Right lung (tissue), 5 donors: ENCODE measurements around the gene GRB14. TPM values are rescaled to one million over a fixed set of nuclear protein-coding genes. Genes with fewer than 3 reads are reported as not detected.
"Not testable (repeated sequence)": the region's sequence is repeated elsewhere in the genome, so short reads cannot be mapped to it uniquely, and the experiment has no call there.

ENCODE experiments used
- DNase-seq, 2 donors: peaks; one replicate each; pipeline ENCODE4 v3.0.0-alpha.2; 2013
- polyA plus RNA-seq, 5 donors: library from polyadenylated mRNA; unstranded; fragments of 120-200 nt; gene quantifications; one replicate each; pipeline versions ENCODE4 v1.2.1 to v1.2.3, GENCODE V29; 2013; ENCODE audit warnings: inconsistent platforms in 1 of 5, low replicate concordance in 1 of 5; ENCODE audit not compliant: insufficient read length in 5 of 5, insufficient read depth in 1 of 5

GRB14 gene
- polyA plus RNA-seq, 5 donors: 44.7 to 77.4 (median 66.2) TPM

DNA sequence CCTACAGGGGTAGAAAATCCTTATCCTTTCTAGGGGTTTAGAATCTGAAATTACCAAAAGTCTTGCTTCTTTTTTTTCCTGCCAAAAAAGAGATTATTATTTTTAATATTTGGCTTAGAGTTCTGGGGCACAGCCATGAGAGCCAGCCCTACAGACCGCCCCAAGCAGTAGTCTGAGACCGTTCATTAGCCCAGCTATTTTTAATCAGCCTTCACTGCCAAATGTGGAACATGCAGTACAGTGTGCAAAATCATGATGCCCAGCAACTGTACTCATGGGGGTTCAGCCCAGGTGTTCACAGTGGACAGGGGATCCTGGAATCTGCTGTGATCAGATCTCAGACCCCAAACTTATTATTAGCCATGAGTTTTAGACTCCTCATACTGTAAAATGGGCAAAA is 60.4 kb downstream of the GRB14 start:
- no peak for DNase-seq

DNA sequence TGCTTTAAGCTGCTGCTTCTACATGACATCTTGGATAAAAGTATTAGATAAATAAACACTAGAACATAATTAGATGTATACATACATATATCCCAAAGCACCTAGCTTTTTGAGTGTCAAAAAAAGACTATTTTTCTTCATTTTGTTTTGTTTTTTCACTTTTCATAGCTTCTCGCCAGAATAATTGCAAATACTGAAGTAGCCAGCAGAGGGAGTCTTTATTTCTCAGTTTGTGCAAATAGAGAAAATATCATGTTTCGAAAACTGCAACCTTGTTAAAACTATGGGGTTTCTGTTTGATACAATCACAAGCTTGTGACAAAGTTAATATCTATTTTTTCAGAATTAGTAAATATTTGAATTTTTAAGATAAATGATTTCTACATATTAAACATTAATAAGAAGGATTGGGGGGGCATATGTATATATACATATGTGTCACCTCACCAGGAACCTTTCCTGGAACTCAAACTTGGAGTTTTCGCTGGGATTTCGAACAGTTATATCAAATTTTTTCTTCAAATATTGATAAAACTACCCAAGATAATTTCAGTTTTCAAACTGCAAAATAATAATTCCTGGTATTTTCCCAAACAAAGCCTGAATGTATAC is 61.0 kb downstream of the GRB14 start:
- no peak for DNase-seq

DNA sequence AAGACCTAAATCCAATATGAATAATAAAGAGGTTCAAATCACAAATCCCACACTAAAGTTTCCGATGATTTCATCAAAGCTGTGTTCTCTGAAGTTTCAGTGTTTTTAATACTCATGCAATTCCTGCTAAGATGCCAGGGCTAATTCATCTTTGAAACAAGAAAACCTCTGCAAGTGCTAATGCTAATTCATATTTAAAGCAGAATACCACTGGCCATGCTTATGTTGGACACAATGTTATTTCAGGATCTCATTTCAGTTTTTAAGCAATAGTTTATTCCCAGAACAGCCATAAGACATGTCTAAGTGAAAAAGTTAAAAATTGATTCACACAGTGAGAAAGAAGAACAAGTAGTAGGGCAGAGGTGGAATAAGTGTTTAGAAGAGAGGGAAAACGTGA is 62.8 kb downstream of the GRB14 start:
- no peak for DNase-seq

GRCh38 chr2:164554487-164554886 is 66.8 kb downstream of the GRB14 start:
- DNase-seq: no peak

- no peak for DNase-seq
Measured at GRCh38 chr2:164551519-164551918, 69.8 kb downstream of the GRB14 start.

GRCh38 chr2:164549705-164550104 is 71.6 kb downstream of the GRB14 start:
- not testable (repeated sequence) for DNase-seq

DNA sequence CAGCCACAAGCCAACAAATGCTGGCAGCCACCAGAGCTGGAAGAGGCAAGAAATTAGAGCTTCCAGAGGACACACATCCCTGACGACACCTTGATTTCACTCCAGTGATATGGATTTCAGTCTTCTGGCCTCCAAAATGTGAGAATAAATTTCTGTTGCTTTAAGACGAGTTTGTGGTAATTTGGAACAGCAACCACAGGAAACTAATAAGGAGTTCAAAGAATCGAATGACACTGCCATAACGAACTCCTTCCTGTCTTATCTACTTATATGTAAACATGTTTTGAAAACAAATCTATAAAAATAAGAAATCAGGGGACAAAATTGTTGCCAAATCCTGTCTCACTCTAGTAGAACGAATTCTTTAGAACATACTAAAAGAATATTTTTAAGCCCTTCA is 75.8 kb downstream of the GRB14 start:
- DNase-seq: no peak

DNA sequence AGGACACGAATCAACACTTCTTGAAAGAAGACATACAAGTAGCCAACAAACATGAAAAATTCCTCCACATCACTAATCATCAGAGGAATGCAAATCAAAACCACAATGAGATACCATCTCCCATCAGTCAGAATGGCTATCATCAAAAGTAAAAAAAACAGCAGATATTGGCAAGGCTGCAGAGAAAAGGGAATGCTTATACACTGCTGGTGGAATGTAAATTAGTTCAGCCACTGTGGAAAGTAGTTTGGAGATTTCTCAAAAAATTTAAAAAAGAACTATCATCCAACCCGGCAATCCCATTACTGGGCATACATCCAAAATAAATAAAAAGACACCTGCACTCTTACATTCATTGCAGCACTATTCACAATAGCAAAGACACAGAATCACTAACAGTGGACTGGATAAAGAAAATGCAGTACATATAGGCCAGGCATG is 78.7 kb downstream of the GRB14 start:
- DNase-seq: no peak

DNA sequence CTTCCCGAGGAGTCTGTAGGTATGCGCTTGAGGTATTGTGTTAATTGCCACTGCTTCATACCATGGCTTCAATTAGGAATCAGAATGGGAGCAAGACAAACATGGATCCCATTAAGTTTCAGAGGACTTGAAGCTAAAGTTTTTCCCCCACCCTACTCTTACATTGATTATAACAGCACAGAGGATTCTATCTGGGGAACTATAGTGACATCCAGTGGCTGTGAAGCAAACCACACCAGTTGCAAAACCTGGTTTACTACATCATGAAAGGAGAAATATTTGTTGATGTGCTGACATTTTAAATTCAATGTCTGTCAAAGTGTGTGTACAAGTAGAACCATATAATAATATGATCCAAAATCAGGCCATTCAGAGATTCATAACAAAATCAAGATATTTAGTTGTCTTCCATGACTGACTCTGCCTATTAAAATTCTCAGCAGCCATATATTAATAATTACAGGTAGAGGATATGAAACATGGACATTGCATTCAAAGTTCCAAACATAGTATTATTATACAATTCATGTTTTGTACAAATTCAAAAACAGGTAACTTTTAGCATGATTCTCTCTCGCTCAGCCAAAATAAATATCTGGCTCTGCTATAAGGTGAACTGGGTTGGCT is 82.9 kb downstream of the GRB14 start:
- no peak for DNase-seq

DNA sequence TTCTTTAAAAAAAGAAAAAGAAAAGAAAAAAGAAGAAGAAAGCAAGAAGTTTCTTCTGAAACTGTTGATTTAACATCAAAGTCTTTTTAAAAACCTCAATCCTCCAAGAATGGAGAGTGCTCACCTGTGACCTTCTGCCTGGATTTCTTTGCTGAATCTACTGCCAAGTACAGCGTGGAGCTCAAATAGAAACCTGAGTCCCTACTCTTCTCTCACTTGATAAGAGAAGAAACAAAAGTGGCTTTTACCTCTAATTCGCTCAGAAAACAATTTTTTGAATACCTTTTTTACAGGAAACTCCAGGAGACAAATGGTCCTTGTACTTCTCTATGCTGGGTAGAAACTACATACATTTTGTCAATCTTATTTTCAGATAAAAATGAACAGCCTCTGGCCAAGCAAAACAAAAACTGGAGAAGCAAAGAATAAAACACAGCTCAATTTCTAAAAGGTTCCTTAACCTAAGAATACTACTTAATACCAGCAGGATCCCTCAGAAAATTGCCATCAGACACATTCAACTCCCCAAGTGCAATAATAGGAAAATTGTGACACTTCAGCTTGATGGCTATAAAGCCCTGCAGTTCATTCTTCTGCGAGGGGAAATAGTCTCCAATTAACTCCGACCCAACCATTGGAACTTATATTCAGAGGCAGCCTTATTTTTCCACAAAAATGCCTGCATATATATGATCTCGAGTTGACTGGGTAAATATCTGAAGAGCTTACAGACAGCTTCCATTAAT is 85.8 kb downstream of the GRB14 start:
- no peak for DNase-seq

- DNase-seq: no peak
Measured at GRCh38 chr2:164530464-164530863, 90.8 kb downstream of the GRB14 start.

DNA sequence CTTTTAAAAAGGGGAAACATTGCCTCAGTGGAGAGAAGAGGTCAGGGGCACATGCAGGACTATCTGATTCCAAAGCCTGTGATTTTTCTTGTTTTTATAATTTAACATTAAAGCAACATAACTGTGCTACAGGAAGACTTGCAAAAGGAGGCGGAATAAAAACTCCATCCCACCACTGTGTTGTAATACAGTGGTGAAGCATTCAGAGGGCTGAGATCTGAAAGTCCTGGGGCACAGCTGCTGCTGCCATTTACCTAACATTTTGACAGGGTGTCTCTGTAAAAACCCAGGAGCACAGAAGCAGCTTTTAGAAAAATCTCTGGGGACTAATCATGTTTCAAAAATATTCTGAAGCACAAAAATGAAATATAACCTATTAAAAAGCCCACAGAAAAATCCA is 97.6 kb downstream of the GRB14 start:
- no peak for DNase-seq

DNA sequence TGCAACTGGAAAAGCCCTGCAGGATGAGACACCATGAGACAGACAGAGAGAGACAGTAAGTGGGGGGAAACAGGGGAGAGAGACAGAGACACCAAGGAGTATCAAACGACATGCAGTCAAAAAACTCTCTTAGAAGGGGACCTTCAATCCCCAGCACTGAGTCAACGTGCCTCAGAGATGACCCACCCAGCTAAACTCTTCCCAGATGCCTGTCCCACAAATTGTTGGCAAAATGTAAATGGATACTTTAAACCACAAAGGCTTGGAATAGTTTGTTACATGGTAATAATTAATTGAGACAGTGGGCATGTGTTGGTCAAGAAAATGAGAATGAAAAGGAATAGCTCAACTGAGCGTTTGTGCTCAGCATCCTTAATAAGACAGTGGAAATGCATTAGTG is 98.3 kb downstream of the GRB14 start:
- DNase-seq: no peak

GRCh38 chr2:164522561-164522981 is 98.7 kb downstream of the GRB14 start:
- no peak for DNase-seq

DNA sequence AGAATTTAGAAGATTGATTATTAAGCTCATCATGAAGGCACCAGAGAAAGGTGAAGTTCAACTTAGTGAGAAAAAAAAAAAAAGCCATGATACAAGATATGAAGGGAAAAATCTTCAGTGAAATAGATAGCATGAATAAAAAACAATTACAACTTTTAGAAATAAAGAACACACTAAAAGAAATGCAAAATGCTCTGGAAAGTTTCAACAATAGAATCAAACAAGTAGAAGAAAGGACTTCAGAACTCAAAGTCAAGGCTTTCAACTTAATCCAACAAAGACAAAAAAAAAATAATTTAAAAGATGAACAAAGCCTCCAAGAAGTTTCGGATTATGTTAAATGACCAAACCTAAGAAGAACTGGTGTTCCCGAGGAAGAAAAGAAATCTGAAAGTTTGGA is 105.5 kb downstream of the GRB14 start:
- no peak for DNase-seq

DNA sequence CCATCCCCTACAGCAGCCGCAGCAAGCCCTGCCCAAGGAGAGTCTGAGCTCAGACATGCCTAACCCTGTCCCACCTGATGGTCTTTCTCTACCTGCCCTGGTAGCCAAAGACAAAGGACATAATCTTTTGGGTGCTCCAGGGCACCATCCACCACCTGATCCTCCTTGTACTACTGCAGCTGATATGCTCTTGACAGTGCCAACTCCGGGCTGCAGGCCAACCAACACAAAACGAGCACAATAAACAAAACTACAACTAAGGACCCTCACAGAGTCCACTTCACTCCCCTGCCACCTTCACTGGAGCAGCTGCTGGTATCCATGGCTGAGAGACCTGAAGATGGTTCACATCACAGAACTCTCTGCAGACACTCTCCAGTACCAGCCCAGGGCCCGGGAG is 106.3 kb downstream of the GRB14 start:
- DNase-seq: no peak

DNA sequence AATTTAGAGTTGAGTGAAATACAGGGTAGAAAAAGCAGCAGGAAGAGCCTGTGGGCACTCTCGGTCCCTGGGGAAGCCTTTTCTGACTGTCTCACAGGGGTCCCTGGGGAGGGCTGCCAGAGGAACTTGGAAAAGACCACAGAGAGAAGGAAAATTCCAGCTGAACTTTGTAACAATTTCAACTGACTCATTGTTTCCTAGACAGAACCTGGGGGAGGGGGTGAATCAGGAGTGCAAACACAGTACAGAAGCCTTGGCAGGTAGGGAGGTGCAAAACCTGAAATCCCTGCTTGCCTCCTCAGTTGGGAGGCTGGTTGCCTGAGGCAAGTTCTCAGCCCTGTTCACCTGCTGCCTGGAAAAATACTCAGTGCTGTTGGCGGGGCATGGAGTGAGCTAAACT is 106.8 kb downstream of the GRB14 start:
- no peak for DNase-seq

- DNase-seq: no peak
Measured at GRCh38 chr2:164512871-164513270, 108.4 kb downstream of the GRB14 start.

DNA sequence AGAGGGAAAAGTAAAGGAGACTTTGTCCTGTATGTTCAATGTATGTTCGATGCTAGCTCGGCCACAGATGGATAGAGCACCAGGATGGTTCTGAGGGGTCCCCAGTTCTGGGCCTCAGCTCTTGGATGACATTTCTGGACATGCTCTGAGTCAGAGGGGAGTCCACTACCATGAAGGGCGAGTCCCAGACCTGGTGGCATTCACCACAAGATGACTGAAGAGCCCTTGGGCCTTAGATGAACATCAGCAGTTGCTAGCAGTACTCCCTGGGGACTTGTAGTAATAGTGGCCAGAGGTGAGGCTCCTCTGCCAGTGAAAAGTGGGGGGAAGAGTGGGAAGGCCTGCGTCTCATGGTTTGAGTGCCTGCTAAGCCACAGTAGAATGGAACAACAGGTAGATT is 109.5 kb downstream of the GRB14 start:
- DNase-seq: no peak

DNA sequence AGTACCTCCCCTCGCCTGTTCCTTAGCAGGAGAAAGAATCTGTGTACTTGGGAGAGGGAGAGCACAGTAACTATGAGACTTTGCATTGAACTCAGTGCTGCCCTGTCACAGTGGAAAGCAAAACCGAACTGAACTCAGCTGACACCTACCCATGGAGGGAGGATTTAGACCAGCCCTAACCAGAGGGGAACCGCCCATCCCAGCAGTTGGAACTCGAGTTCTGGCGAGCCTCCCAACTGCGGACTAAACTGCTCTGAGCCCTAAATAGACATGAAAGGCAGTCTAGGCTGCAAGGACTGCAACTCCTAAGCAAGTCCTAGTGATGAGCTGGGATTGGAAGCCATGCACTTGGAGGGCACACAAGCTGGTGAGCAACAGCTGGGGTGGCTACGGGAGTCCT is 110.4 kb downstream of the GRB14 start:
- DNase-seq: no peak

GRCh38 chr2:164509137-164509877 is 112.0 kb downstream of the GRB14 start:
- no peak for DNase-seq

GRCh38 chr2:164504253-164504652 is 117.0 kb downstream of the GRB14 start:
- no peak for DNase-seq

- DNase-seq: no peak
Measured at GRCh38 chr2:164498836-164499235, 122.4 kb downstream of the GRB14 start.
